Measurements from ENCODE around the gene FRMD1. TPM values are rescaled to one million over a fixed set of nuclear protein-coding genes. Genes with fewer than 3 reads are reported as not detected.

The FRMD1 gene
- total and polyA plus RNA-seq, 12 donors = 0.12 to 1.3 (median 0.21) TPM; not detected in 4

DNA sequence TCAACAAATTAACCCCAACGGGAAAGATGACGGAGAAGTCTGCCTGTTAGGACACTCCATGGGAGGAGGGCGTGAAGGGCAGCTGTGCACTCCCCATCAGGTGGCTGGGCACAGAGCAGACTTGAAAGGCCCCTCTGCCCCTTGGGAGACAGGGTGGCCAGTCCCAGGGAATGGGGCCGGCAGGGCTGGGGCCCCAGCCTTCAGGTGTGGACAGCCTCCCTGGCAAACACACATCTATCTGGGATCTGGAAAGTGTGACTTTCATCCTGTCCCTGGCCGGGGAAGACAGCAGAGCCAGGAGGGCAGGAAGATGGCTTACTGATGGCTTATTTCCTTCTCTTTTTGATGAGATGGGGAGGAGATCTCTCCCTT is 4.5 kb upstream of the FRMD1 start:
- WGBS, 2 donors = 63 to 69% methylated on average over 5 of the region's 5 CpGs
- intact Hi-C loops (cut with DNase I) = no loop called here
- no peaks in the 10 kb centered on the region for H3K27me3 ChIP-seq
- H3K36me3 ChIP-seq = no peaks in the 10 kb centered on the region
- H3K4me3 ChIP-seq = no peak overlapping the region
- ATAC-seq (no peak), DNase-seq (no peak)
- TF ChIP-seq, protein P1, sequence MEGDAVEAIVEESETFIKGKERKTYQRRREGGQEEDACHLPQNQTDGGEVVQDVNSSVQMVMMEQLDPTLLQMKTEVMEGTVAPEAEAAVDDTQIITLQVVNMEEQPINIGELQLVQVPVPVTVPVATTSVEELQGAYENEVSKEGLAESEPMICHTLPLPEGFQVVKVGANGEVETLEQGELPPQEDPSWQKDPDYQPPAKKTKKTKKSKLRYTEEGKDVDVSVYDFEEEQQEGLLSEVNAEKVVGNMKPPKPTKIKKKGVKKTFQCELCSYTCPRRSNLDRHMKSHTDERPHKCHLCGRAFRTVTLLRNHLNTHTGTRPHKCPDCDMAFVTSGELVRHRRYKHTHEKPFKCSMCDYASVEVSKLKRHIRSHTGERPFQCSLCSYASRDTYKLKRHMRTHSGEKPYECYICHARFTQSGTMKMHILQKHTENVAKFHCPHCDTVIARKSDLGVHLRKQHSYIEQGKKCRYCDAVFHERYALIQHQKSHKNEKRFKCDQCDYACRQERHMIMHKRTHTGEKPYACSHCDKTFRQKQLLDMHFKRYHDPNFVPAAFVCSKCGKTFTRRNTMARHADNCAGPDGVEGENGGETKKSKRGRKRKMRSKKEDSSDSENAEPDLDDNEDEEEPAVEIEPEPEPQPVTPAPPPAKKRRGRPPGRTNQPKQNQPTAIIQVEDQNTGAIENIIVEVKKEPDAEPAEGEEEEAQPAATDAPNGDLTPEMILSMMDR (IDR thresholded peaks at IDR 0.05) = no peak
- H3K9me3 ChIP-seq = no peaks in the 10 kb centered on the region
- peaks cover 0 to 21% (median 14%) of the 10 kb centered on the region in 9 donors for H3K4me1 ChIP-seq
- no peak overlapping the region for H3K27ac ChIP-seq

DNA sequence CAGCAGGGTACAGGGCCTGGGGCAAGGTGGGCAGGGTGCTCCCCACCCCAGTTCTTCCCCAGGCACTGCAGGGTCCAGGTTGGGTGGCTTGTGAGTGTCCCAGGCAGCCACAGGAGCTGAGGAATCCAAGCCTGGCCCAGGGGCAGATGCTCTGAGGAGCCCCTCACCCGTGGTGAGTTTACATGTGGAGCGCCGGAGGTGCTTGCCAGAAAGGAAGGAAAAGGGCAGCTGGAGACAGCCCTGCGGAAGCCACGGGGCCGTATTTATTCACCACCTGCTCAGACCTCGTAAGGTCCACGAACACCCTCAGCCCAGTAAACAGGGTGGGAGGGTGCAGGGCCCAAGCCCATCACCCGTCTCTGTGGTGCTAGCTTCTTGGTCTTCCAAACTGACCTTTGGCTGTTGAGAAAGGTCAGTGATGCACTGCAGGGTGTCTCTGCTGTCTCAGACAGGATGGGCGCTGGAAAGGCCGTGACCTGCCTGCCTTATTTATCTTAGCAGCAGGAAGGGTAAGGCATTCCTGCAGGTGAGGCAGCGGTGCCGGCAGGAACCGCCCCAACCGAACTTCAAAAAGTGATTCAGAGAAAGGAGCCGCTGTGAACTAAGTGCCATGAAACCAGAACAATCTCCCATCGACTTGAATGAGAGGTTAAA is 4.0 kb upstream of the FRMD1 start:
- no peak for DNase-seq
- no peak for ATAC-seq
- TF ChIP-seq, protein P1 (IDR thresholded peaks at IDR 0.05) = no peak
- H3K36me3 ChIP-seq = no peaks in the 10 kb centered on the region
- 63 to 72% methylated on average over 16 to 17 of the region's 17 CpGs for WGBS, 2 donors
- H3K4me3 ChIP-seq = no peak overlapping the region
- H3K4me1 ChIP-seq = peaks cover 0 to 16% (median 8%) of the 10 kb centered on the region in 9 donors
- H3K27ac ChIP-seq = no peak overlapping the region
- no peaks in the 10 kb centered on the region for H3K9me3 ChIP-seq
- intact Hi-C loops (cut with DNase I) = no loop called here
- no peaks in the 10 kb centered on the region for H3K27me3 ChIP-seq

DNA sequence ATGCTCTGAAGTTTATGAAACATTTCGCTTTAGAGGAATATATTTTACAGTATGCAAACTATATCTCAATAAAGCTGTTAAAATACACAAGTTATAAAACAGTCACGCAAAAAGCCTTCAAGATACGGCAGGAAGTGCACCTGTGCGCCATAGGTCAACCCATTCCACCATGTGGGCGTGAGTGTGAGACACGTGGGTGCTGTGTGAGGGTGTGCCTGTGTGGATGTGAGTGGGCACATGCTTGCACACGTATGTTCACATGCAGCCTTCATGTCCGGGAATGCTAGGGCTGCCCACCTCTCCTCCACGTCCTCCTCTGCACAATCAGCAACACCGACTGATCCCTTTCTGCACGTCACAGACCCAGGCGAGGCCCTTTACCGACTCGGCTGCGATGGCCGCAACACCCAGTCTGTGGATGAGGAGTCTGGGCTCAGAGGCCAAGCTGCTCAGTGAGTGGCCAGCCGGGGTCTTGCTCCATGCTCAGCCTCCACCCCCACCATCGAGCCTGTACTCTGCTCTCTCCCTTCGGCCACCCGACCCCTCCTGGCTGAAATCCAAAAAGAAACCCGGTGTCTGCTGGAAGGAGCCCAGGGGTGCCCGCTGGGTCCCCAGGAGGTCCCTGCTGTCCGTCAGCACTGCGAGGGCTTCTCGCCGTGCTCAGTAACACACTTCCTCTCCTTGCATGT is 3.0 kb upstream of the FRMD1 start:
- H3K27me3 ChIP-seq = no peaks in the 10 kb centered on the region
- no peaks in the 10 kb centered on the region for H3K9me3 ChIP-seq
- ATAC-seq = no peak
- no peak overlapping the region for H3K27ac ChIP-seq
- intact Hi-C loops (cut with DNase I) = no loop called here
- no peak for DNase-seq
- 86 to 87% methylated on average over 26 of the region's 26 CpGs for WGBS, 2 donors
- H3K4me3 ChIP-seq = no peak overlapping the region
- TF ChIP-seq, protein P1 (IDR thresholded peaks at IDR 0.05) = no peak
- H3K36me3 ChIP-seq = no peaks in the 10 kb centered on the region
- H3K4me1 ChIP-seq = peaks cover 0 to 12% (median 6%) of the 10 kb centered on the region in 9 donors

DNA sequence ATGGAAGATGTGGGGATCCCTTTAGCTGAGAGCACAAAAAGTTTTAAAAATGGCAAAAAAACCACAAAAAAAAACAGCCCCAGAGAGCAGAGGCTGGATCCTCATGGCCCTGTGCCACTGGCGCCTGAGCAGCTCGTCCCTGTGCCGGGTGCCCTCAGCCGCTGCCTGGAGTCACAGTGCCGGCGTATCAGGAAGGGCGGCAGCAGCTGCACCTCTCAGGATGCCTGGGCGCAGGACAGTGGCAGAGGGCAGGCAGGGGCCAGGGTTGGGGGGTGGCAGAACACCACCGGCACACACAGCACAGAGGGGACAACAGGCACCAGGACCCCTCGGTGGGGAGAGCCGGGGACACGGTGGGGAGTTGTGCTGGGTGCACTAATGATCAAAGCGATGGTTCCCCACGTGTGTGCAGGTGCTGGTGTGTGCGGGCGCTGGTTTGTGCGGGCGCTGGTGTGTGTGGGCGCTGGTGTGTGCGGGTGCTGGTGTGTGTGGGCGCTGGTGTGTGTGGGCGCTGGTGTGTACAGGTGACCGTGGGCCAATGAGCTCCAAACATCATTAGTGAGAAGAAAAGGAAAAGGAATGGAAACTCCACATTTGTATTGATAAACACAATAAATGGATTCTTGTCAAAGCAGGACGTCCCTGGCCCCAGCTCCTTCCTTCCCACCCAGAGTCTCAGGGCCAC is 1.5 kb upstream of the FRMD1 start:
- H3K36me3 ChIP-seq = no peaks in the 10 kb centered on the region
- H3K4me3 ChIP-seq = no peak overlapping the region
- intact Hi-C loops (cut with DNase I) = no loop called here
- 87 to 89% methylated on average over 24 of the region's 24 CpGs for WGBS, 2 donors
- TF ChIP-seq, protein P1 (IDR thresholded peaks at IDR 0.05) = no peak
- DNase-seq (no peak), ATAC-seq (no peak)
- no peak overlapping the region for H3K27ac ChIP-seq
- H3K4me1 ChIP-seq = peaks cover 0 to 12% (median 6%) of the 10 kb centered on the region in 9 donors
- no peaks in the 10 kb centered on the region for H3K27me3 ChIP-seq
- no peaks in the 10 kb centered on the region for H3K9me3 ChIP-seq

Measured in heart right ventricle (tissue), 16 donors.